GM21526 (cell line): ENCODE measurements around the gene MPV17.
"Not testable (repeated sequence)": the region's sequence is repeated elsewhere in the genome, so short reads cannot be mapped to it uniquely, and the experiment has no call there.

ENCODE experiments used
- ATAC-seq: cut with Tn5 transposase; IDR thresholded peaks from one replicate; pipeline ENCODE4 v1.9.1; 2021; ENCODE audit warnings: moderate library complexity; ENCODE audit not compliant: unreplicated experiment, low FRiP score

Gene MPV17

DNA sequence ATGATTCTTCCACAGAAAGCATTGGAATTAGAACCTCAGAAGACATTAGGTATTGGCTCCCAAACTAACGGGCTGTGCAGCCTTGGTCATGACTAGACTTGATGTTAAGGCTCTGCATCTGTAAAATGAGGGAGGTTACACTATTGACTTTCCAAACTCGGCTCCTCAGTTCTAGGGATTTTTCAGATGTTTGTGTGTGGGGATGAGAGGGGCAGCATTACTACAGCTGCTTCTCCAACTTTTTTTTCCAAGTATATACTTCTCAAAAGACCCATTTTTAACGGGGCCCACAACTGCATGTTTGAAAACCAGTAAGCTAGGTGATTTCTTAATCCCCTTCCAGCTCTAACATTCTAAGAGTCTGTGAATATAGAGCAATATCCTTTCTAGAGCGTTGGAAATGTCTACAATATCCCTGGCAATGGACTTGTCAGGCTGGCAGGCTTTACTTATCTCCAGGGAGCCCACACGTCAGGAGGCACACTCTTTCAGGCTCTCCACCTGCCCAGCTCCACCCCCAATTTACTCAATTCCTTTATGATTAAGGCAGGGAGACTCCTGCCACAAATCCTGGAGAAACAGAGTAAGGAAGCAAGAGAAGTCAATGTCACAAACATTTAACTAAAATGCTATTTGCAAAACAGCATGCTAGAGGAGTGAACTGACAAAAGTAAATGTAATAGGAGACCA lies 844 bp upstream of the MPV17 start:
- ATAC-seq: no peak

DNA sequence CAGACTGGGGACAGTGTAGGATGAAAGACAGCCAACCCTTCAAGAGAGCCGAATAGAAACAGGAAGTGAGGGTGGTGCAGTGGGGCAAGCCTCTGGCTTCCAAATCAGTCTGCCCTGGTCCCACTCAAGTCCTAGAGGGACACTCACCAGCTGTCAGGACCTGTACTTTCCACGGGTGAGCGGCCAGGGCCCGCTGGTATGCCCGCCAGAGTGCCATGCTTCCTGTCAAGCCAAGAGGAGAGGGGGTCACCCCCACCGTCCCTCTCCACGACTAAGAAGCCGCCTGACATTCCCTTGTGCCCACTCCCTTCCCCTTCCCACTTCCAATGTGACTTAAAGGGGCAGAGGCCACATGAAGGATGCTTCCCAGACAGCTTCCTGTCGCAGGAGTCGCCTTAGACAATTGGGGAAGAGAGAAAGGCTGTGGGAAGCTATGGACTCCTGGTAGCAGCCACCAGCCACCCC lies 564 bp downstream of the MPV17 start:
- ATAC-seq: no peak

DNA sequence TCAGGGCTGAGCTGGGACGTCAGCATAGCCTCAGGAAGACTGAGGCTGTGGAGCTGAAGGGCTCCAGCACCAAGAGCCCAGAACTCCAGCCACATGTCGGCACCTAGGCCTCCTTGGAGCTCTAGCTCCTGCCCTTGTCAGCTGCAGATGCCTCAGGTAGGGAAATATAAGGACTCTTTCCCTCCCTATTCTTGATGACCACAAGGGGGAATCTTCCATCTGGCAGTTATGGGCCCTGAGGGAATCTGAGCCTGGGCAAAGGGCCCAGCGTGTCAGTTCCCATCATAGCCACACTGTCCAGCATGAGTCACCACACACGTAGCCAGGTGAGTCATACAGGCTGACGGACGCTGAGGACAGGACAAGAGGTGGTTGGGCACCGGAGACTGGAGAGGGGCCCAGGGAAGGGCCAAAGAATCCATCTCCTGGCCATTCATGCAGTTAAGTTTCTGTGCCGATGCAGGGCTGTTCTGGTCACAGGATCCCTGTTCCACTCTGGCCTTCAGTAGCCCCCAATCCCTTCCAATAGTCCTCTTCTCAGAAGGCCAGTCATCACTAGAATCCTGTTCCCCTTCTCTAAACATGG lies 1.8 kb downstream of the MPV17 start:
- ATAC-seq: no peak

- not testable (repeated sequence) for ATAC-seq
Measured at GRCh38 chr2:27319839-27320238, 3.1 kb downstream of the MPV17 start.

DNA sequence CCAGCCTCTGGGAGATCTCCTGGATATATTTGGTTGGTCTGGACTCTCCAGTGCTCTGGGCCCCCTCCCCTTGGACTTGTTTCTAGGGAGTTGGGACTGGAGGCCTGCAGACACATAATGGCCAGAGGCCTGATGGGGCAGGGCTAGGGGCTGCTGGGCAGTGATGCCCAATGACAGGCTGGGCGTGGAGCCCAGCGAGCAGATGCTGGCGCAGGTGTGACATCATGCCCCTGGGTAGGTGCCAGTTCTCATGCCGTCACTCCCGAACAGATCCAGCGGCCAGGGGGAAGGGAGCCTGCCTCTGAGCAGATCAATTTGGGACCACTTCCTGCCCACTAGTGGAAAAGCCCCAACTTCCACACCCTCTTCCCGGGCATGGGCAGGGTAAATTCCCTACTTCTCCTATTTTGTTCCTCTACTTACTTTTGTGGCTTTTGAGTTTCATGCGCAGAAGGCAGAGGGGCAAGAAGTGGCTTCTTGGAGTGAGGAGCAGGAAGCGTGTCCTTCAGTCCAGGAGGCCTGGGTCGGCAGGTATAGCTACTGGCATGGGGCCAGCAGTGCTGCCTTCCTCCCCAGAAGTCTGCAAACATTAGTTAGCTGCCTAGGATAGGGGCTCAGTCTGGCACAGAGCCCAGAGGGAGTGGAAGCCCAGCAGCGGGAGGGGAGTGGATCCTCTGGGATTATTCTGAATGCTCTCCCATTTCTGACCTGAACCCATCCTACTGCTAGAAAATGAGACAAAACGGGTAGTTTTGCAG lies 6.1 kb downstream of the MPV17 start:
- no peak for ATAC-seq

DNA sequence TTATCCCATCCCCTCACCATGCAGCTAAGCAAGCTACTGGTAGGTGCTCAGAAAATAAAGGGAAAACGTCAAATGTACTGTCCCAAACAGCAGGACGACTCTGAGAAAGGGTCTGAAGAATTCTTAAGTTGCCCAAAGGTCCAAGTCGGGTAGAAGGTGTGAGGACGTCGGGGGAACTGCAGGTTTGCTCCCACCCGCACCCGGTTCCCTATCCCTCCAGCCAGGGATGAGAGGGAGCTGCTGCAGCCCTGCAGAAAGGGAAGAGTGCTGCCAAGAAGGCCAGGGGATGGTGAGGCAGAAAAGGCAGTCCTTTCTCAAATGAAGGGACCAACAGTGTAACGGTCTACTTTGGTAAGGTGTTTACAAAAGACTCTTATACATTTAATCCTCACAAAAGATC lies 7.8 kb downstream of the MPV17 start:
- ATAC-seq: no peak

GRCh38 chr2:27314709-27315108 lies 8.2 kb downstream of the MPV17 start:
- ATAC-seq: no peak

DNA sequence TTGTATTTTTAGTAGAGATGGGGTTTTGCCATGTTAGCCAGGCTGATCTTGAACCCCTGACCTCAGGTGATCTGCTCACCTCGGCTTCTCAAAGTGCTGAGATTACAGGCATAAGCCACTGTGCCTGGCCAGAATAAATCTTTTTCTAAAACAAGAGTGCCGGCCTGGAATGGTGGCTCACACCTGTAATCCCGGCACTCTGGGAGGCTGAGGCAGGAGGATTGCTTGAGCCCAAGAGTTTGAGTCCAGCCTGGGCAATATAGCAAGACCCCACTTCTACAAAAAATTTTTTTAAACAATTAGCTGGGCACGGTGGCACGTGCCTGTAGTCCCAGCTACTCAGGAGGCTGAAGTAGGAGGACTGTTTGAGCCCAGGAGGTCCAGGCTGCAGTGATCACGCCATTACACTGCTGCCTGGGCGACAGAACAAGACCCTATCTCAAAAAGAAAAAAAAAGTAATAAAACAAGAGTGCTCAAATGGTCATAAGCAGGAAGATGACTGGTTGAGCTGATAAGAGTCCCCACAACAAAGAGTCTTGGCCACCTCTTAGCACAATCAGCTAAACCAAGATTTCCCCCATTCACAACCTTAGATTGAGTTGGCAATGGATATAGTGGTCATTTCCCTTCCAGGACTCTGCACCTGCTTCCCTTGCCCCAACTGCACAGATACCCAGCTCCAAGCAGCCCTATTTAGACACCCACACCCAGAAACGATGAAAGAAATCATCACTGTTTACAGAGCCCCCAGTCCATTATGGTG lies 8.8 kb downstream of the MPV17 start:
- no peak for ATAC-seq

GRCh38 chr2:27312152-27312551 lies 10.7 kb downstream of the MPV17 start:
- ATAC-seq: no peak

DNA sequence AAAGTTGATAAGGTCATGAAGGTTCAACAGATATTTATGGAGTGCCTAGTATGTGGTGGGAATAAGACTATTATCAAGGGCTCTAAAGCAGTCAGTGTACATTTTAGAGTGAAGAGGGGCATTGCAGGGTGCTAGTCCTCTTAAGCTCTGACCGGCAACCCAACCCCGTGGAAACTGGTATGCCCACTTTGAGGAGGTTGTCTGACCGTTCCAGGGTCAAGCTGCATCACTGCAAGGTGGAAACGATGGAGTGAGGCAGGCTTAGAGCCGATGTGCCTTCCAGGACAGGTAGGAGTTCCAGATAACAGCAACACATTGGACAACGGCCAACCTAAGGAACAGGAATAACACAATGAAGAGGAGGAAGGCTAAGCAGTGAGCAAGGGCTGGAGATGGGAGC lies 13.2 kb downstream of the MPV17 start:
- no peak for ATAC-seq

DNA sequence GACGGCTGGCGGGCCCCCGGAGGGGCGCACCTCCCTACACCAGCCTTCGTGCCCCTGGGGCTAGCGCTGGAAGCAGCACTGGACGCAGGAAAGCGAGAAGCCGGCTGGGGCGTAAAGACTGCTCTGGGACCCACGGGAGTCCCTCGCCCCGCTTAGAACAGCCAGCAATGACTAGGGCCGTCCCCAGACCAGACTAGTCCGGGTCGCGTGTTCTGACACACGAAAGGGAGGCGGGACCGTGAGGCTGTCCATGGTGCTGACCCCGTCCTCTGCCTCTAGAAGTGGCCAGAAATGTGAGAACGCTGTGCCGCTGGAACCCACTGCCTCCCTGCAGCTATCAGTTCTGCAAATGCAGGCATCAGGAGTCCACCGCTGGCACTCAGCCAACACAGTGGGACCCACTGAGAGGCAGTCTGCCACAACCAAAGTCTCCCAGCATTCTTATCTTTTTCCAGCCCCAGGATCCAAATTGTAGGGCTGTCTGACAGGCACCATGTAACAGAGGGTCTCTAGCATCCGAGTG lies 14.5 kb downstream of the MPV17 start, which contains the start of gene UCN:
Gene UCN, minus strand, starts transcription at position 87 of the 523 bp plus-strand sequence. CDS start 550 bp downstream, outside the sequence.
- no peak for ATAC-seq

- no peak for ATAC-seq
Measured at GRCh38 chr2:27307545-27308358, 15.1 kb downstream of the MPV17 start.

DNA sequence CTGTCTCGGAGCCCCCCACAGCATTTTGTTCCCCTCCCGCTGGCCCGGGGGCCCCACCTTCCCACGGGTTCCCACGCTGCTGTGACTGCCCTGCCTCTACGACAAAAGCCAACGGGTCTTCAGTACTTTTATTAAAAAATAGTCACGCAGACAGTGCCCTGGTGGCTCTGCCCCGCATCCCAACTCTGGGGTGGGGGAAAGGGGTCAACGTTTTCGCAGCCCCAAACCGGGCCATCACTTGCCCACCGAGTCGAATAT lies 15.7 kb downstream of the MPV17 start:
- ATAC-seq: no peak

DNA sequence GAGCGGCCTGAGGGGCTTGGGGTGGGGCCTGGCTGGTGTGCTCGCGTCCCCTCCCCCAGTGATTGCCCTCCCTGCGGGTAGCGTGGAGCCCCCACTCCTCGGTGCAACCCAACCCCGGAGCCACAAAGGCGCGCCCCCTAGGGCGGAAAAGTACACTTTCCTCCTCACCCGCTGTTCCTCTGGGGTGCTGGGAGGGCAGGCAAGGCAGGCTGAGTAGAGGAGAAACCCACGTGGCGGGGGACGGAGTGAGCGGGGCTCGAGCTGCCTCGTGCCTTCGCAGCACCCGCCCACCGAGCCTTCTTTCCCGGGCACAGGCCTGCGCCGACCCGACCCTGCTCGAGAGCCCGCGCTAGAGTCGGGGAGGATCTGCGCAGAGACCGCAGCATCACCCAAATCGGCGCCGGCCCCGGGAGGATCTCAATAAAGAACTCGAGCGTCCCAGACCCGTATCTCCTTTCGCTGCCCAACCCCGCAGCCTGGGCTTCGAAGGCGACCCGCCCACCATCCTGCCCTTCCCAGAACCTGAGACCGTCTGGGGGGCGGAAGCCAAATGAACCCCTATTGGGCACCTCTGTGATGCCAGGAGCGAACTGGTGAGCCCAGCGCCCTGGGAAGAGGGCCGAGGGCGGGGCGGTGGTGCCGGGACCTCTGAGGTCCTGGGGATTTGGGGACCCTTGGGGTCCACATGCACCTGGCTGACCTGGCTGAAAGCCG lies 16.2 kb downstream of the MPV17 start:
- ATAC-seq: no peak

- no peak for ATAC-seq
Measured at GRCh38 chr2:27306136-27306535, 16.8 kb downstream of the MPV17 start.

DNA sequence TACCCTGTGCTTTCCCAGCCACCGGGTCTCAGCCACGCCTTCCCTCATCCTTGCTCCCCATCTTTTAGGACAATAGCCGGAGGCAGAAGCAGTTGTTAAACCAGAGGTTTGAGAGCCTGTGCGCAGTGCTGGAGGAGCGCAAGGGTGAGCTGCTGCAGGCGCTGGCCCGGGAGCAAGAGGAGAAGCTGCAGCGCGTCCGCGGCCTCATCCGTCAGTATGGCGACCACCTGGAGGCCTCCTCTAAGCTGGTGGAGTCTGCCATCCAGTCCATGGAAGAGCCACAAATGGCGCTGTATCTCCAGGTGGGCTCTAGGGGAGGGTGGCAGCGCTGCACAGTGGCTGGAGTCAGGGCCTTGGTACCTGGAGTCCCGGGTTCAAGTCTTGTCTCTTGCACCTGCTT lies 17.4 kb downstream of the MPV17 start:
- ATAC-seq: no peak

DNA sequence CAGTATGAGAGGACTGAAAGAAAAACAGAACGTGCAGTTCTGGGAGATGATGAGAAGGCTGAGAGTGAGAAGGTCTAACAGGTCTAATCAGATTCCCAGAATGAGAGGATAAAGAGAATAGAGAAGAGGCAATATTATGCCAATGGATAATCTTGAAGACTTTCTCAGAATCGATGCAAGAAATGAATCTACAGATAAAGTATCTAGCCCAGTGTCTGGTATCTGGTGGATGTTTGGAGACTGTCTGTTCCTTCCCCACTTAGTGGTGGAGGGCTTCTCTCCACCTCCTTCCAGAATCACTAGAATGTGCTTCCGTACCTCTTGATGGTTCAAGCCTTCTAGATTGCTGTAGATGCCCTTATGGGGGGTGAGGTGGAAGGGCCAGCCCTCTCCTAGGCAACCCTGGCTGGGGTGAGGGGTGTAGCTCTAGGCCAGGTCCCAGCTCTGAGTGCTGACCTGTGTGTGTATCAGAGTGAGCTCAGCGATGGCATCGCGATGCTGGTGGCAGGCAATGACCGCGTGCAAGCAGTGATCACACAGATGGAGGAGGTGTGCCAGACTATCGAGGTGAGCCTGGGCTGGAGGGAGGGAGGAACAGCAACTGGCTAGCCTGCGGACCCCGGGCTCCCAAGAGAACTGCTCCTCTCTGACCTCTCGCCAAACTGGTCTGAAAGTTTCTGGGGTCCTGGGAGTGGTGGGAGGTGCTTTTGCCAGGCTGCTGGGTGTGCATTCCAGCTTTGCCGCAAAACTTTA lies 18.2 kb downstream of the MPV17 start:
- no peak for ATAC-seq

- ATAC-seq: no peak
Measured at GRCh38 chr2:27303093-27304025, 19.5 kb downstream of the MPV17 start.
